Measurements from ENCODE around the gene TRAK1.

GRCh38 chr3:42052132-42052483 is 39.0 kb upstream of the TRAK1 start:
- TF ChIP-seq CTCF (conservative IDR thresholded peaks at IDR 0.05; ENCODE audit: low read depth, low read length): no peak
- no peak for TF ChIP-seq ELK1 (IDR thresholded peaks at IDR 0.05; ENCODE audit: borderline replicate concordance, low read depth, low read length)
- no peak for TF ChIP-seq RAD21 (IDR thresholded peaks at IDR 0.05; ENCODE audit: low read length)
- no peak for TF ChIP-seq POLR2A (IDR thresholded peaks at IDR 0.05; ENCODE audit: low read depth, low read length)
- TF ChIP-seq MXI1 (IDR thresholded peaks at IDR 0.05; ENCODE audit: borderline replicate concordance, low read depth, low read length): no peak
